HCT116 (cell line): ENCODE results near the gene KCMF1. TPM values are rescaled to one million over a fixed set of nuclear protein-coding genes. Genes with fewer than 3 reads are reported as not detected.
A peak's percentile ranks its signal among the peaks of the same experiment; 100 is the strongest.

Experiments
- ATAC-seq: fragments of 200-7000 bp; cut with Tn5 transposase; 2 replicates; pipeline ENCODE4 v1.9.1; 2020; ENCODE audit warnings: mild to moderate bottlenecking, moderate library complexity
- BruUV-seq: library from RNA; stranded (reverse); fragments of 400-500 nt; replicated peaks from 2 replicates; lab custom pipeline; 2021; lab: Mats Ljungman, UMichigan
- CTCF ChIA-PET: fragments of 300-600 bp; sonication (Branson Sonifier 250); formaldehyde crosslinking; loops from one replicate; lab custom pipeline; 2021; ENCODE audit warnings: antibody characterized with exemption; lab: Charles Lee
- POLR2A ChIA-PET: fragments of 300-600, 350-600 bp; sonication (Branson Sonifier 250); formaldehyde crosslinking; loops from one replicate; lab custom pipeline; 2021; ENCODE audit warnings: antibody characterized with exemption; lab: Charles Lee
- RAD21 ChIA-PET, 2 experiments: fragments of 300-600 bp; sonication (Branson Sonifier 250); formaldehyde crosslinking; loops; one replicate each; lab custom pipeline; 2023; ENCODE audit warnings: low total read pairs in 2 of 2; ENCODE audit not compliant: uncharacterized antibody in 2 of 2, unreplicated experiment in 2 of 2, low non-redundant PET in 1 of 2; lab: Charles Lee
- DNase-seq: peaks from one replicate; pipeline ENCODE4 v3.0.0-alpha.2; 2010; ENCODE audit warnings: low read depth, low spot score
- H2AFZ ChIP-seq: fragments of 200-600 bp; shearing (Covaris generic), sonication (generic); 2 replicates; pipeline ENCODE4 v1.6.1; 2017; ENCODE audit warnings: low read depth, mixed run types, mixed read lengths, antibody characterized with exemption, low read length; ENCODE audit not compliant: poor library complexity, severe bottlenecking
- H3K27ac ChIP-seq: 2 replicates; pipeline ENCODE4 v1.5.1; 2012; ENCODE audit warnings: low read depth, low read length
- H3K27me3 ChIP-seq: fragments of 200-600 bp; sonication (generic); 2 replicates; pipeline ENCODE4 v1.6.1; 2016; ENCODE audit warnings: mixed run types, low read length, mixed read lengths; ENCODE audit not compliant: insufficient read depth
- H3K36me3 ChIP-seq, 2 experiments: fragments of 200-500 bp in 1 of 2; fragments of 200-600 bp in 1 of 2; sonication (Bioruptor generic) in 1 of 2; sonication (generic) in 1 of 2; 2 replicates each; pipeline versions ENCODE4 v1.5.1 to v1.6.1; 2014 to 2016; ENCODE audit warnings: low read length in 2 of 2, inconsistent platforms in 1 of 2, mixed read lengths in 1 of 2, mixed run types in 1 of 2; ENCODE audit not compliant: insufficient read depth in 2 of 2, control insufficient read depth in 1 of 2
- H3K4me1 ChIP-seq, 2 experiments: fragments of 200-600 bp in 1 of 2; sonication (generic) in 1 of 2; 2 replicates each; pipeline versions ENCODE4 v1.5.1 to v1.6.1; 2012 to 2017; ENCODE audit warnings: low read length in 2 of 2, inconsistent platforms in 1 of 2, mild to moderate bottlenecking in 1 of 2, mixed read lengths in 1 of 2, mixed run types in 1 of 2, moderate library complexity in 1 of 2; ENCODE audit not compliant: insufficient read depth in 2 of 2, control insufficient read depth in 1 of 2
- H3K4me2 ChIP-seq: fragments of 200-600 bp; sonication (generic); 2 replicates; pipeline ENCODE4 v1.6.1; 2017; ENCODE audit warnings: mixed run types, low read length, mixed read lengths
- H3K4me3 ChIP-seq, 2 experiments: fragments of 200-600 bp in 1 of 2; sonication (generic) in 1 of 2; replicated peaks in 1 of 2; 2 replicates each; pipeline ENCODE4 v1.5.1; 2011 to 2016; ENCODE audit warnings: low read length in 2 of 2, control low read depth in 1 of 2, low read depth in 1 of 2, mild to moderate bottlenecking in 1 of 2, mixed read lengths in 1 of 2, mixed run types in 1 of 2
- H3K79me2 ChIP-seq: fragments of 200-600 bp; sonication (generic); 2 replicates; pipeline ENCODE4 v1.6.1; 2017; ENCODE audit warnings: mild to moderate bottlenecking, mixed run types, low read length, moderate library complexity, mixed read lengths; ENCODE audit not compliant: insufficient read depth
- H3K9ac ChIP-seq: fragments of 200-600 bp; sonication (generic); 2 replicates; pipeline ENCODE4 v1.6.1; 2016; ENCODE audit warnings: low read length, mixed read lengths
- H3K9me2 ChIP-seq: fragments of 200-600 bp; sonication (generic), shearing (Covaris generic); 2 replicates; pipeline ENCODE4 v1.6.1; 2017; ENCODE audit warnings: mixed run types, mild to moderate bottlenecking, moderate library complexity; ENCODE audit not compliant: insufficient read depth
- H3K9me3 ChIP-seq, 2 experiments: fragments of 200-500 bp in 1 of 2; fragments of 200-600 bp in 1 of 2; sonication (Bioruptor generic) in 1 of 2; sonication (generic) in 1 of 2; 2 replicates each; pipeline ENCODE4 v1.6.1; 2014 to 2017; ENCODE audit warnings: low read length in 2 of 2, mixed read lengths in 2 of 2, inconsistent platforms in 1 of 2, low read depth in 1 of 2, mild to moderate bottlenecking in 1 of 2, mixed run types in 1 of 2, moderate library complexity in 1 of 2; ENCODE audit not compliant: control insufficient read depth in 1 of 2, insufficient read depth in 1 of 2
- H4K20me1 ChIP-seq: fragments of 200-600 bp; sonication (generic), shearing (Covaris generic); 2 replicates; pipeline ENCODE4 v1.6.1; 2017; ENCODE audit warnings: mixed run types, mild to moderate bottlenecking, moderate library complexity; ENCODE audit not compliant: insufficient read depth
- CEBPB ChIP-seq: IDR thresholded peaks from 2 replicates; pipeline ENCODE4 v1.6.1; 2012; ENCODE audit warnings: low read depth
- CTCF ChIP-seq, 3 experiments: fragments of 200-600 bp in 1 of 3; sonication (generic) in 1 of 3; IDR thresholded peaks in 2 of 3; conservative IDR thresholded peaks in 1 of 3; 2 replicates each; pipeline ENCODE4 v1.5.1; 2012 to 2017; ENCODE audit warnings: low read depth in 2 of 3, low read length in 2 of 3, antibody characterized with exemption in 1 of 3, borderline replicate concordance in 1 of 3, control low read depth in 1 of 3, mild to moderate bottlenecking in 1 of 3, mixed read lengths in 1 of 3, mixed run types in 1 of 3, moderate library complexity in 1 of 3; ENCODE audit not compliant: insufficient read depth in 1 of 3
- EGR1 ChIP-seq: IDR thresholded peaks from 2 replicates; pipeline ENCODE4 v1.6.1; 2012; ENCODE audit warnings: low read depth
- ELF1 ChIP-seq: IDR thresholded peaks from 2 replicates; pipeline ENCODE4 v1.6.1; 2012; ENCODE audit warnings: low read depth, borderline replicate concordance
- EZH2phosphoT487 ChIP-seq: fragments of 200-600 bp; IDR thresholded peaks from 2 replicates; pipeline ENCODE4 v1.6.1; 2018; ENCODE audit warnings: antibody characterized with exemption, borderline replicate concordance
- FOSL1 ChIP-seq: IDR thresholded peaks from 2 replicates; pipeline ENCODE4 v1.6.1; 2012; ENCODE audit warnings: low read depth
- MAX ChIP-seq: IDR thresholded peaks from 2 replicates; pipeline ENCODE4 v1.6.1; 2012
- POLR2A ChIP-seq: IDR thresholded peaks from 2 replicates; pipeline ENCODE4 v1.7.0; 2011; ENCODE audit warnings: borderline replicate concordance; ENCODE audit not compliant: insufficient read depth, insufficient read length; ENCODE audit errors: extremely low read depth
- REST ChIP-seq: IDR thresholded peaks from 2 replicates; pipeline ENCODE4 v1.6.1; 2012; ENCODE audit warnings: low read depth
- SIN3A ChIP-seq: IDR thresholded peaks from 2 replicates; pipeline ENCODE4 v1.6.1; 2012; ENCODE audit warnings: low read depth
- SP1 ChIP-seq: IDR thresholded peaks from 2 replicates; pipeline ENCODE4 v1.6.1; 2012; ENCODE audit warnings: low read depth
- TCF7L2 ChIP-seq: IDR thresholded peaks from 2 replicates; pipeline ENCODE4 v1.7.0; 2011; ENCODE audit warnings: borderline replicate concordance, inconsistent platforms; ENCODE audit not compliant: insufficient read depth, insufficient read length; ENCODE audit errors: extremely low read depth
- YY1 ChIP-seq: IDR thresholded peaks from 2 replicates; pipeline ENCODE4 v1.6.1; 2011; ENCODE audit warnings: low read length, low read depth, moderate library complexity, mild to moderate bottlenecking; ENCODE audit not compliant: insufficient replicate concordance; ENCODE audit errors: extremely low read depth
- ZFX ChIP-seq: fragments of 450-650 bp; IDR thresholded peaks from 2 replicates; pipeline ENCODE4 v1.6.1; 2017
- intact Hi-C: fragments of 100-400 bp; cut with micrococcal nuclease; formaldehyde crosslinking; loops from 2 replicates; pipeline ENCODE4 v1.10.0; 2022
- total RNA-seq: library from RNA; stranded (reverse); gene quantifications from one replicate; pipeline ENCODE4 v1.2.1, GENCODE V29; 2021; ENCODE audit not compliant: unreplicated experiment

KCMF1 gene
- total RNA-seq, 1 experiment from 2014 or later, result 119 TPM

GRCh38 chr2:84971510-84972206 is 697 bp downstream of the KCMF1 start:
- Histone ChIP-seq H3K4me2 (peak overlapping the region; percentile 73), H3K9me2 (no peaks in the 10 kb centered on the region), H3K9me3 (no peaks in the 10 kb centered on the region), H2AFZ (no peak overlapping the region), H3K4me3 (peak overlapping the region; percentile 68 to 90), H3K4me1 (peaks cover 22 to 61% of the 10 kb centered on the region in 2 experiments), H3K36me3 (no peaks in the 10 kb centered on the region), H4K20me1 (peaks cover 10% of the 10 kb centered on the region; the same call in 1 of the 2 replicates), H3K27me3 (no peaks in the 10 kb centered on the region), H3K27ac (peak overlapping the region; percentile 91), H3K79me2 (peaks cover 87% of the 10 kb centered on the region), H3K9ac (peak overlapping the region; percentile 98)
- ATAC-seq, result peak; percentile 39
- RAD21 ChIA-PET, result no interaction called here
- DNase-seq, result no peak
- TF ChIP-seq EGR1, result no peak
- no peak for TF ChIP-seq POLR2A
- no peak for TF ChIP-seq FOSL1
- TF ChIP-seq EZH2phosphoT487, result no peak
- TF ChIP-seq TCF7L2, result no peak
- no peak for TF ChIP-seq YY1
- no peak for TF ChIP-seq MAX
- peak; percentile 99 for TF ChIP-seq ZFX
- TF ChIP-seq CEBPB, result no peak
- TF ChIP-seq ELF1, result no peak
- TF ChIP-seq CTCF (IDR thresholded peaks at IDR 0.05 in 2 of 3, conservative IDR thresholded peaks at IDR 0.05 in 1 of 3; ENCODE audit: borderline replicate concordance in 1 of 3, insufficient read depth in 1 of 3, low read depth in 2 of 3, low read length in 2 of 3), result no peak
- TF ChIP-seq SP1, result no peak
- TF ChIP-seq REST, result no peak
- TF ChIP-seq SIN3A, result peak; percentile 13; the same call in 1 of the 2 replicates
- intact Hi-C loops, result loop anchor here (5.0 kb wide), 1 partner anchor 41 kb away; no protein-coding TSS in a partner anchor
- POLR2A ChIA-PET, result interaction anchor here (0.6 to 4.5 kb wide), 5 partner anchors 11 to 325 kb away, joined by 3 to 24 read pairs (median 5); no protein-coding TSS in a partner anchor
- no TSS peak for BruUV-seq
- CTCF ChIA-PET, result interaction anchor here (0.6 to 1.1 kb wide), 3 partner anchors 25 to 46 kb away, joined by 3 read pairs; no protein-coding TSS in a partner anchor
